Sigmoid colon (tissue), 7 donors: Measurements from ENCODE around the gene CASR. TPM values are rescaled to one million over a fixed set of nuclear protein-coding genes. Genes with fewer than 3 reads are reported as not detected.

Source experiments
- DNase-seq: peaks from one replicate; pipeline ENCODE4 v3.0.0-alpha.2; 2019
- H3K27ac ChIP-seq, 4 donors: fragments of 200-600 bp; sonication (generic); one replicate each; pipeline ENCODE4 v1.5.1; 2016 to 2019; ENCODE audit warnings: mild to moderate bottlenecking in 1 of 4
- H3K27me3 ChIP-seq, 3 donors: fragments of 200-600 bp; sonication (generic); one replicate each; pipeline ENCODE4 v1.5.1; 2019; ENCODE audit warnings: mild to moderate bottlenecking in 1 of 3
- H3K36me3 ChIP-seq, 4 donors: fragments of 200-600 bp; sonication (generic); one replicate each; pipeline ENCODE4 v1.5.1; 2016 to 2019
- H3K4me1 ChIP-seq, 4 donors: fragments of 200-600 bp; sonication (generic); one replicate each; pipeline ENCODE4 v1.5.1; 2017 to 2019
- H3K4me3 ChIP-seq, 4 donors: fragments of 200-600 bp; sonication (generic); one replicate each; pipeline ENCODE4 v1.5.1; 2017 to 2019; ENCODE audit warnings: mild to moderate bottlenecking in 2 of 4, moderate library complexity in 1 of 4
- H3K9me3 ChIP-seq, 4 donors: fragments of 200-600 bp in 3 of 4; sonication (generic) in 3 of 4; one replicate each; pipeline versions ENCODE4 v1.5.1 to v1.6.1; 2013 to 2019
- EP300 ChIP-seq, 4 donors: sonication (generic); formaldehyde crosslinking; IDR thresholded peaks; one replicate each; pipeline ENCODE4 v1.6.1; 2017; ENCODE audit warnings: antibody characterized with exemption in 4 of 4
- POLR2A ChIP-seq, 2 donors: fragments of 450-650 bp; IDR thresholded peaks; one replicate each; pipeline ENCODE4 v1.6.1; 2016; ENCODE audit warnings: antibody characterized with exemption in 2 of 2, mild to moderate bottlenecking in 2 of 2, moderate library complexity in 2 of 2
- POLR2AphosphoS5 ChIP-seq, 4 donors: sonication (generic); formaldehyde crosslinking; IDR thresholded peaks; one replicate each; pipeline ENCODE4 v1.6.1; 2017; ENCODE audit warnings: antibody characterized with exemption in 4 of 4
- WGBS, 2 donors: extraction: QIAGEN DNeasy Blood & Tissue Kit; methylation state at CpG; one replicate each; pipeline ENCODE4 v1.1.7; 2013; 5-methylcytosine and 5-hydroxymethylcytosine counted together
- intact Hi-C: fragments of 100-400 bp; cut with DNase I; formaldehyde crosslinking; loops from one replicate; pipeline ENCODE4 v1.15.1; 2023
- polyA plus RNA-seq, 3 donors: library from polyadenylated mRNA; stranded (reverse); fragments of 200-250 nt; gene quantifications; one replicate each; pipeline ENCODE4 v1.2.3, GENCODE V29; 2013
- total RNA-seq, 4 donors: library from RNA; depleted of rRNA; stranded (reverse); fragments of >200 nt; gene quantifications; one replicate each; pipeline ENCODE4 v1.1.0, GENCODE V29; 2016
- TF ChIP-seq, protein P1 (sequence below), 4 experiments: fragments of 450-650 bp in 3 of 4; fragments of 200-600 bp in 1 of 4; IDR thresholded peaks; one replicate each; pipeline ENCODE4 v1.5.1; 2016 to 2019; ENCODE audit warnings: antibody characterized with exemption in 4 of 4, mild to moderate bottlenecking in 3 of 4, moderate library complexity in 2 of 4
- donor health status: healthy with polysubstance abuse.
- donor health status: Bipolar disorder and iron deficiency.
- donor health status: healthy.

CASR gene
- total and polyA plus RNA-seq, 7 donors, result under 0.01 to 0.14 (median under 0.01) TPM; not detected in 2

- H3K27ac ChIP-seq, result no peak overlapping the region
- intact Hi-C loops, result no loop called here
- no peak for DNase-seq
- TF ChIP-seq POLR2AphosphoS5 (IDR thresholded peaks at IDR 0.05) (no peak), POLR2A (IDR thresholded peaks at IDR 0.05) (no peak), EP300 (IDR thresholded peaks at IDR 0.05) (no peak)
- TF ChIP-seq, protein P1, sequence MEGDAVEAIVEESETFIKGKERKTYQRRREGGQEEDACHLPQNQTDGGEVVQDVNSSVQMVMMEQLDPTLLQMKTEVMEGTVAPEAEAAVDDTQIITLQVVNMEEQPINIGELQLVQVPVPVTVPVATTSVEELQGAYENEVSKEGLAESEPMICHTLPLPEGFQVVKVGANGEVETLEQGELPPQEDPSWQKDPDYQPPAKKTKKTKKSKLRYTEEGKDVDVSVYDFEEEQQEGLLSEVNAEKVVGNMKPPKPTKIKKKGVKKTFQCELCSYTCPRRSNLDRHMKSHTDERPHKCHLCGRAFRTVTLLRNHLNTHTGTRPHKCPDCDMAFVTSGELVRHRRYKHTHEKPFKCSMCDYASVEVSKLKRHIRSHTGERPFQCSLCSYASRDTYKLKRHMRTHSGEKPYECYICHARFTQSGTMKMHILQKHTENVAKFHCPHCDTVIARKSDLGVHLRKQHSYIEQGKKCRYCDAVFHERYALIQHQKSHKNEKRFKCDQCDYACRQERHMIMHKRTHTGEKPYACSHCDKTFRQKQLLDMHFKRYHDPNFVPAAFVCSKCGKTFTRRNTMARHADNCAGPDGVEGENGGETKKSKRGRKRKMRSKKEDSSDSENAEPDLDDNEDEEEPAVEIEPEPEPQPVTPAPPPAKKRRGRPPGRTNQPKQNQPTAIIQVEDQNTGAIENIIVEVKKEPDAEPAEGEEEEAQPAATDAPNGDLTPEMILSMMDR (IDR thresholded peaks at IDR 0.05), result no peak
- H3K9me3 ChIP-seq, result no peaks in the 10 kb centered on the region
- H3K27me3 ChIP-seq, result peaks cover 9 to 29% (median 14%) of the 10 kb centered on the region in 3 donors
- 3 to 10% methylated on average over 64 of the region's 64 CpGs for WGBS, 2 donors
- no peaks in the 10 kb centered on the region for H3K36me3 ChIP-seq
- H3K4me1 ChIP-seq, result peaks cover 0 to 8% (median 4%) of the 10 kb centered on the region in 4 donors
- peak overlapping the region in 2 of 4 donors; percentile 10 to 24 for H3K4me3 ChIP-seq
Measured at GRCh38 chr3:122183893-122184590, 574 bp downstream of the CASR start.

- H3K4me1 ChIP-seq, result peaks cover 0 to 8% (median 4%) of the 10 kb centered on the region in 4 donors
- peak overlapping the region in 1 of 4 donors; percentile 24 for H3K4me3 ChIP-seq
- no peak for TF ChIP-seq POLR2A (IDR thresholded peaks at IDR 0.05)
- TF ChIP-seq POLR2AphosphoS5 (IDR thresholded peaks at IDR 0.05), result no peak
- TF ChIP-seq, protein P1 (IDR thresholded peaks at IDR 0.05), result no peak
- no peak for TF ChIP-seq EP300 (IDR thresholded peaks at IDR 0.05)
- no peak overlapping the region for H3K27ac ChIP-seq
- intact Hi-C loops, result no loop called here
- no peaks in the 10 kb centered on the region for H3K9me3 ChIP-seq
- no peaks in the 10 kb centered on the region for H3K36me3 ChIP-seq
- 27 to 68% methylated on average over 19 of the region's 19 CpGs for WGBS, 2 donors
- H3K27me3 ChIP-seq, result peaks cover 9 to 29% (median 14%) of the 10 kb centered on the region in 3 donors
- no peak for DNase-seq
Measured at GRCh38 chr3:122184591-122184929, 1.1 kb downstream of the CASR start.

DNA sequence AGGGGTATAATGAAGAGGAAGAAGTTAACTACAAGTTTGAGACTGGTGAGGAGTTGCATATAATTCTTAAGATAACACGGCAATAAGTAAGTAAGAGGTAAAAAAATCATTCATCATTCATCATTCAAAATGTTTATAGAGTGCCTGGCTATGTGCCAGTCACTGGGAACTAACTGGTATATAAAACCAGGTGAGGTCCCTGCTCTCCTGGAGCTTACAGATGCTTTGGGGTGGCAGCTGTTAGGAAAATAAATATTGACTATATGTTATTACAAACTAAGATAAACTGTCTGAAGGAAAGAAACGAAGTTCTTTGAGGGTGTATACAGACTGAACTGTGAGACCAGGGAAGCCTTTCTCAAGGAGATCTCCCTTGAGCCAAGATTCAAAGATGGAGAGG is 2.9 kb downstream of the CASR start:
- H3K4me3 ChIP-seq, result no peak overlapping the region
- no peaks in the 10 kb centered on the region for H3K36me3 ChIP-seq
- intact Hi-C loops, result no loop called here
- H3K4me1 ChIP-seq, result peaks cover 0 to 8% (median 4%) of the 10 kb centered on the region in 4 donors
- H3K9me3 ChIP-seq, result no peaks in the 10 kb centered on the region
- DNase-seq, result no peak
- WGBS, 2 donors, result 11 to 49% methylated on average over 2 of the region's 2 CpGs
- H3K27ac ChIP-seq, result no peak overlapping the region
- H3K27me3 ChIP-seq, result peaks cover 9 to 29% (median 14%) of the 10 kb centered on the region in 3 donors
- TF ChIP-seq, protein P1 (IDR thresholded peaks at IDR 0.05), result no peak

GRCh38 chr3:122188737-122189136 is 5.3 kb downstream of the CASR start:
- TF ChIP-seq EP300 (IDR thresholded peaks at IDR 0.05), result no peak
- TF ChIP-seq POLR2AphosphoS5 (IDR thresholded peaks at IDR 0.05), result no peak
- TF ChIP-seq, protein P1 (IDR thresholded peaks at IDR 0.05), result no peak
- no peak for TF ChIP-seq POLR2A (IDR thresholded peaks at IDR 0.05)
- WGBS, 2 donors, result 13 to 32% methylated on average over 1 of the region's 1 CpG

GRCh38 chr3:122189357-122189756 is 5.9 kb downstream of the CASR start:
- Histone ChIP-seq H3K36me3 (no peaks in the 10 kb centered on the region), H3K9me3 (no peaks in the 10 kb centered on the region), H3K4me1 (peaks cover 0 to 2% (median 1%) of the 10 kb centered on the region in 4 donors), H3K27ac (no peak overlapping the region), H3K27me3 (peaks cover under 1 to 13% (median 8%) of the 10 kb centered on the region in 3 donors), H3K4me3 (no peak overlapping the region)
- intact Hi-C loops, result no loop called here
- no peak for DNase-seq
- TF ChIP-seq POLR2AphosphoS5 (IDR thresholded peaks at IDR 0.05) (no peak), EP300 (IDR thresholded peaks at IDR 0.05) (no peak), POLR2A (IDR thresholded peaks at IDR 0.05) (no peak)
- TF ChIP-seq, protein P1 (IDR thresholded peaks at IDR 0.05), result no peak

More at GRCh38 chr3:122188737-122189136, 5.3 kb downstream of the CASR start:
- intact Hi-C loops, result no loop called here
- peaks cover 0 to 8% (median 4%) of the 10 kb centered on the region in 4 donors for H3K4me1 ChIP-seq
- H3K27ac ChIP-seq, result no peak overlapping the region
- no peak overlapping the region for H3K4me3 ChIP-seq
- no peak for DNase-seq
- no peaks in the 10 kb centered on the region for H3K9me3 ChIP-seq
- H3K36me3 ChIP-seq, result no peaks in the 10 kb centered on the region
- peaks cover 7 to 20% (median 14%) of the 10 kb centered on the region in 3 donors for H3K27me3 ChIP-seq
